H1 (cell line): Measurements from ENCODE around the gene TRAPPC12. TPM values are rescaled to one million over a fixed set of nuclear protein-coding genes. Genes with fewer than 3 reads are reported as not detected.

Experiments used
- CTCF ChIA-PET: fragments of 300-600 bp; sonication (Branson Sonifier 250); formaldehyde crosslinking; loops from one replicate; lab custom pipeline; 2021; ENCODE audit not compliant: partially characterized antibody; lab: Charles Lee
- POLR2A ChIA-PET: fragments of 300-600 bp; sonication (Branson Sonifier 250); formaldehyde crosslinking; loops from one replicate; lab custom pipeline; 2021; ENCODE audit warnings: inconsistent platforms; ENCODE audit not compliant: partially characterized antibody; lab: Charles Lee
- DNase-seq, 2 experiments: peaks; one replicate each; pipeline versions ENCODE4 v3.0.0 to v3.0.0-alpha.2; 2010 to 2022; ENCODE audit warnings: low spot score in 2 of 2, low read depth in 1 of 2, mixed read lengths in 1 of 2
- FAIRE-seq: peaks from 2 replicates; lab custom pipeline; 2011; peaks lifted over from hg19 to GRCh38; lab: Jason Lieb, UNC
- H2AFZ ChIP-seq: 2 replicates; pipeline ENCODE4 v1.8.1; 2012; ENCODE audit warnings: low read length, inconsistent platforms
- H2AK5ac ChIP-seq: 2 replicates; pipeline ENCODE4 v1.6.1; 2013; ENCODE audit warnings: low read depth, low read length
- H2BK120ac ChIP-seq: replicated peaks from 2 replicates; pipeline ENCODE3; 2013; ENCODE audit warnings: low read depth, low read length, inconsistent platforms
- H2BK12ac ChIP-seq: 2 replicates; pipeline ENCODE4 v1.6.1; 2013; ENCODE audit warnings: low read depth, low read length
- H2BK15ac ChIP-seq: 2 replicates; pipeline ENCODE4 v1.6.1; 2013; ENCODE audit warnings: low read length
- H2BK20ac ChIP-seq: 2 replicates; pipeline ENCODE4 v1.6.1; 2013; ENCODE audit warnings: low read length
- H2BK5ac ChIP-seq: 2 replicates; pipeline ENCODE4 v1.6.1; 2013; ENCODE audit warnings: low read depth, low read length
- H3K14ac ChIP-seq: 2 replicates; pipeline ENCODE4 v1.6.1; 2013; ENCODE audit warnings: inconsistent platforms; ENCODE audit not compliant: insufficient read length
- H3K18ac ChIP-seq: 2 replicates; pipeline ENCODE4 v1.6.1; 2013; ENCODE audit warnings: low read length; ENCODE audit errors: extremely low read depth
- H3K23ac ChIP-seq: 2 replicates; pipeline ENCODE4 v1.6.1; 2013; ENCODE audit warnings: inconsistent platforms; ENCODE audit not compliant: insufficient read length
- H3K23me2 ChIP-seq: 2 replicates; pipeline ENCODE4 v1.6.1; 2013; ENCODE audit warnings: low read depth, low read length
- H3K27ac ChIP-seq: 2 replicates; pipeline ENCODE4 v1.6.1; 2011; ENCODE audit warnings: low read depth, low read length, inconsistent platforms
- H3K27me3 ChIP-seq, 4 experiments: replicated peaks in 1 of 4; 1 replicate in 1 of 4; 2 replicates in 3 of 4; pipeline versions ENCODE4 v1.6.1 to v1.8.1; 2011 to 2013; ENCODE audit warnings: low read length in 3 of 4, mild to moderate bottlenecking in 3 of 4, inconsistent platforms in 2 of 4, mixed read lengths in 2 of 4, moderate library complexity in 1 of 4; ENCODE audit not compliant: control insufficient read depth in 3 of 4, insufficient read depth in 3 of 4; ENCODE audit errors: extremely low read depth in 1 of 4
- H3K36me3 ChIP-seq, 4 experiments: 2 replicates each; pipeline versions ENCODE4 v1.6.1 to v1.8.1; 2011 to 2013; ENCODE audit warnings: mild to moderate bottlenecking in 4 of 4, low read length in 3 of 4, moderate library complexity in 2 of 4, control low read depth in 1 of 4, inconsistent platforms in 1 of 4; ENCODE audit not compliant: insufficient read depth in 4 of 4, control insufficient read depth in 2 of 4
- H3K4ac ChIP-seq: replicated peaks from 2 replicates; pipeline ENCODE3; 2013; ENCODE audit warnings: low read length, low read depth, mixed read lengths, inconsistent platforms; ENCODE audit not compliant: insufficient read length
- H3K4me1 ChIP-seq, 4 experiments: replicated peaks in 1 of 4; 1 replicate in 1 of 4; 2 replicates in 3 of 4; pipeline versions ENCODE4 v1.6.1 to v1.8.1; 2011 to 2013; ENCODE audit warnings: low read length in 3 of 4, inconsistent platforms in 2 of 4, mixed read lengths in 1 of 4; ENCODE audit not compliant: insufficient read depth in 4 of 4, control insufficient read depth in 3 of 4
- H3K4me2 ChIP-seq, 2 experiments: 2 replicates each; pipeline versions ENCODE4 v1.6.1 to v1.8.1; 2011 to 2013; ENCODE audit warnings: low read depth in 2 of 2, low read length in 2 of 2, control low read depth in 1 of 2, inconsistent platforms in 1 of 2, mild to moderate bottlenecking in 1 of 2; ENCODE audit not compliant: insufficient read depth in 1 of 2
- H3K4me3 ChIP-seq, 4 experiments: fragments of 200-600, 300-600 bp in 1 of 4; sonication (generic), shearing (Covaris generic), sonication (Bioruptor Twin) in 1 of 4; 2 replicates each; pipeline versions ENCODE4 v1.5.1 to v1.8.1; 2011 to 2016; ENCODE audit warnings: low read length in 4 of 4, low read depth in 3 of 4, control low read depth in 2 of 4, inconsistent platforms in 2 of 4, mild to moderate bottlenecking in 2 of 4, mixed read lengths in 1 of 4, moderate library complexity in 1 of 4; ENCODE audit not compliant: insufficient read depth in 2 of 4; ENCODE audit errors: extremely low read depth in 1 of 4
- H3K56ac ChIP-seq: replicated peaks from 2 replicates; pipeline ENCODE3; 2013; ENCODE audit warnings: low read depth, mild to moderate bottlenecking, mixed read lengths, low read length, inconsistent platforms; ENCODE audit not compliant: insufficient read length
- H3K79me1 ChIP-seq: 2 replicates; pipeline ENCODE4 v1.6.1; 2013; ENCODE audit warnings: low read depth, low read length, control low read depth
- H3K79me2 ChIP-seq, 2 experiments: 2 replicates each; pipeline versions ENCODE4 v1.6.1 to v1.8.1; 2012 to 2013; ENCODE audit warnings: low read length in 2 of 2, mild to moderate bottlenecking in 2 of 2, inconsistent platforms in 1 of 2; ENCODE audit not compliant: insufficient read depth in 2 of 2, control insufficient read depth in 1 of 2
- H3K9ac ChIP-seq, 4 experiments: replicated peaks in 1 of 4; 1 replicate in 1 of 4; 2 replicates in 3 of 4; pipeline versions ENCODE4 v1.6.1 to v1.8.1; 2011 to 2013; ENCODE audit warnings: low read depth in 3 of 4, low read length in 3 of 4, control low read depth in 2 of 4, mild to moderate bottlenecking in 2 of 4, moderate library complexity in 2 of 4, inconsistent platforms in 1 of 4; ENCODE audit errors: extremely low read depth in 1 of 4
- H3K9me3 ChIP-seq, 2 experiments: 2 replicates each; pipeline versions ENCODE4 v1.6.1 to v1.8.1; 2012 to 2013; ENCODE audit warnings: mild to moderate bottlenecking in 2 of 2, moderate library complexity in 2 of 2, control low read depth in 1 of 2, inconsistent platforms in 1 of 2, low read depth in 1 of 2, low read length in 1 of 2, mixed read lengths in 1 of 2; ENCODE audit not compliant: insufficient read depth in 2 of 2
- H4K20me1 ChIP-seq, 2 experiments: replicated peaks in 1 of 2; 2 replicates each; pipeline versions ENCODE3 to v1.8.1; 2011 to 2013; ENCODE audit warnings: inconsistent platforms in 2 of 2, low read length in 2 of 2, mild to moderate bottlenecking in 1 of 2; ENCODE audit not compliant: insufficient read depth in 2 of 2, control insufficient read depth in 1 of 2
- H4K5ac ChIP-seq: 2 replicates; pipeline ENCODE4 v1.6.1; 2013; ENCODE audit warnings: low read length, low read depth, mixed read lengths, inconsistent platforms; ENCODE audit not compliant: insufficient read length
- H4K8ac ChIP-seq: 2 replicates; pipeline ENCODE4 v1.8.0; 2013; ENCODE audit warnings: mild to moderate bottlenecking, moderate library complexity, low read length, inconsistent platforms; ENCODE audit not compliant: insufficient read depth; ENCODE audit errors: extremely low read depth
- H4K91ac ChIP-seq: replicated peaks from 2 replicates; pipeline ENCODE3; 2013; ENCODE audit warnings: low read length, mixed read lengths, inconsistent platforms; ENCODE audit not compliant: insufficient read length
- ASH2L ChIP-seq: fragments of 200-600, 300-600 bp; sonication (generic); IDR thresholded peaks from one replicate; pipeline ENCODE4 v1.7.1; 2017; ENCODE audit warnings: low read length
- CBX8 ChIP-seq: fragments of 300-800, 300-1000 bp; sonication (generic); IDR thresholded peaks from 2 replicates; pipeline ENCODE4 v1.7.1; 2016; ENCODE audit warnings: low read depth, low read length, borderline replicate concordance
- GTF2F1 ChIP-seq: IDR thresholded peaks from 2 replicates; pipeline ENCODE4 v1.6.1; 2012; ENCODE audit warnings: low read depth, low read length, improper control_type of control experiment, borderline replicate concordance
- NRF1 ChIP-seq: IDR thresholded peaks from 2 replicates; pipeline ENCODE4 v1.6.1; 2011; ENCODE audit warnings: mild to moderate bottlenecking, low read depth, low read length, improper control_type of control experiment
- RAD21 ChIP-seq, 2 experiments: IDR thresholded peaks in 1 of 2; conservative IDR thresholded peaks in 1 of 2; 2 replicates each; pipeline ENCODE4 v1.6.1; 2011; ENCODE audit warnings: low read depth in 2 of 2, low read length in 2 of 2, improper control_type of control experiment in 1 of 2, inconsistent platforms in 1 of 2, mild to moderate bottlenecking in 1 of 2, moderate library complexity in 1 of 2
- SAP30 ChIP-seq: fragments of 300-600 bp; sonication (generic); IDR thresholded peaks from 2 replicates; pipeline ENCODE4 v1.7.1; 2012; ENCODE audit warnings: low read length, moderate library complexity, mild to moderate bottlenecking, inconsistent platforms; ENCODE audit not compliant: insufficient read depth, insufficient replicate concordance
- SIN3A ChIP-seq, 2 experiments: IDR thresholded peaks in 1 of 2; conservative IDR thresholded peaks in 1 of 2; 2 replicates each; pipeline ENCODE4 v1.6.1; 2011 to 2012; ENCODE audit warnings: low read length in 2 of 2, improper control_type of control experiment in 1 of 2, low read depth in 1 of 2, mild to moderate bottlenecking in 1 of 2
- SIX5 ChIP-seq: IDR thresholded peaks from 2 replicates; pipeline ENCODE4 v1.6.1; 2011; ENCODE audit warnings: mild to moderate bottlenecking, low read depth, low read length
- SRF ChIP-seq: IDR thresholded peaks from 2 replicates; pipeline ENCODE4 v1.6.1; 2011; ENCODE audit warnings: mild to moderate bottlenecking, low read depth, low read length, moderate library complexity
- WGBS, 2 experiments: shearing (Covaris generic) in 1 of 2; methylation state at CpG; one replicate each; pipeline versions ENCODE4 v1.1.6 to v1.1.7; 2013 to 2015; ENCODE audit warnings: low lambda C conversion rate in 2 of 2, mixed read lengths in 2 of 2, inconsistent platforms in 1 of 2, low coverage in 1 of 2, missing lambda C conversion rate in 1 of 2; ENCODE audit not compliant: insufficient replicate concordance in 2 of 2, insufficient coverage in 1 of 2, insufficient read length in 1 of 2; ENCODE audit errors: extremely low coverage in 1 of 2, missing lambda C conversion rate in 1 of 2; 5-methylcytosine and 5-hydroxymethylcytosine counted together
- polyA plus RNA-seq, 7 experiments: library from polyadenylated mRNA; depleted of rRNA in 3 of 7; stranded (reverse) in 5 of 7; unstranded in 2 of 7; fragments of >200 nt in 5 of 7; fragments of 200-250 nt in 2 of 7; gene quantifications; 1 replicate in 5 of 7; 2 replicates in 1 of 7; 4 replicates in 1 of 7; pipeline versions ENCODE4 v1.2.1 to v1.2.3, GENCODE V29; 2011 to 2013; ENCODE audit warnings: missing spikeins in 2 of 7, mixed read lengths in 2 of 7
- total RNA-seq: library from RNA; stranded (reverse); fragmentation: NEBNext Ultra II Directional; extraction: Animal tissue kit (Norgen Biotek cat#: 25700); gene quantifications from 2 replicates; pipeline ENCODE4 v1.2.1, GENCODE V29; 2021

TRAPPC12 gene
- total and polyA plus RNA-seq, 2 of the 8 experiments (the other 6 are each of a cell fraction or from before 2014, with no cell fraction given) = 35.0 to 67.3 TPM

GRCh38 chr2:3344897-3345296 lies 34.6 kb upstream of the TRAPPC12 start:
- Histone ChIP-seq H2BK5ac (no peak overlapping the region), H3K23ac (no peak overlapping the region), H4K91ac (no peak overlapping the region), H2BK120ac (no peak overlapping the region), H3K4me2 (no peak overlapping the region), H3K56ac (no peak overlapping the region), H4K5ac (no peak overlapping the region), H2AFZ (no peak overlapping the region), H3K9ac (no peak overlapping the region), H3K4ac (no peak overlapping the region), H3K18ac (no peak overlapping the region), H3K23me2 (no peaks in the 10 kb centered on the region), H2AK5ac (no peak overlapping the region), H3K27me3 (no peaks in the 10 kb centered on the region), H3K27ac (no peak overlapping the region), H3K14ac (no peak overlapping the region), H3K4me1 (peaks cover 0 to 5% (median 0%) of the 10 kb centered on the region in 4 experiments; a peak in 1 of 7 replicates), H3K79me1 (peaks cover 5% of the 10 kb centered on the region), H4K8ac (no peak overlapping the region), H3K9me3 (no peaks in the 10 kb centered on the region), H3K36me3 (no peaks in the 10 kb centered on the region), H3K4me3 (no peak overlapping the region), H2BK20ac (no peak overlapping the region), H2BK15ac (no peak overlapping the region), H2BK12ac (no peak overlapping the region), H3K79me2 (no peaks in the 10 kb centered on the region)
- no peak for FAIRE-seq
- POLR2A ChIA-PET = no interaction called here
- WGBS, 2 experiments = 98% methylated on average over 6 of the region's 6 CpGs; no CpG with 5 or more reads in 1 of the 2 experiments
- CTCF ChIA-PET = interaction anchor here (0.7 kb wide), 1 partner anchor 10 kb away, joined by 3 read pairs; no protein-coding TSS in a partner anchor
- TF ChIP-seq RAD21 (IDR thresholded peaks at IDR 0.05 in 1 of 2, conservative IDR thresholded peaks at IDR 0.05 in 1 of 2; ENCODE audit: low read depth in 2 of 2, low read length in 2 of 2) (no peak), ASH2L (no peak), SIN3A (conservative IDR thresholded peaks at IDR 0.05 in 1 of 2, IDR thresholded peaks at IDR 0.05 in 1 of 2; ENCODE audit: low read depth in 1 of 2, low read length in 2 of 2) (no peak), CBX8 (no peak), SAP30 (no peak), NRF1 (no peak), GTF2F1 (no peak), SRF (no peak), SIX5 (no peak)
- TF ChIP-seq, all 59 proteins: peak for 0
- peaks cover 2 to 12% of the 10 kb centered on the region in 2 experiments for H4K20me1 ChIP-seq
- DNase-seq = no peak
